AG20443 (cell line): ENCODE data around the gene FUNDC2.
"Not testable (repeated sequence)": the region's sequence is repeated elsewhere in the genome, so short reads cannot be mapped to it uniquely, and the experiment has no call there.

Experiments used
- DNase-seq: peaks from one replicate; pipeline ENCODE4 v3.0.0; 2012; ENCODE audit warnings: low spot score, mixed read lengths

FUNDC2 gene, protein sequence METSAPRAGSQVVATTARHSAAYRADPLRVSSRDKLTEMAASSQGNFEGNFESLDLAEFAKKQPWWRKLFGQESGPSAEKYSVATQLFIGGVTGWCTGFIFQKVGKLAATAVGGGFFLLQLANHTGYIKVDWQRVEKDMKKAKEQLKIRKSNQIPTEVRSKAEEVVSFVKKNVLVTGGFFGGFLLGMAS

DNA sequence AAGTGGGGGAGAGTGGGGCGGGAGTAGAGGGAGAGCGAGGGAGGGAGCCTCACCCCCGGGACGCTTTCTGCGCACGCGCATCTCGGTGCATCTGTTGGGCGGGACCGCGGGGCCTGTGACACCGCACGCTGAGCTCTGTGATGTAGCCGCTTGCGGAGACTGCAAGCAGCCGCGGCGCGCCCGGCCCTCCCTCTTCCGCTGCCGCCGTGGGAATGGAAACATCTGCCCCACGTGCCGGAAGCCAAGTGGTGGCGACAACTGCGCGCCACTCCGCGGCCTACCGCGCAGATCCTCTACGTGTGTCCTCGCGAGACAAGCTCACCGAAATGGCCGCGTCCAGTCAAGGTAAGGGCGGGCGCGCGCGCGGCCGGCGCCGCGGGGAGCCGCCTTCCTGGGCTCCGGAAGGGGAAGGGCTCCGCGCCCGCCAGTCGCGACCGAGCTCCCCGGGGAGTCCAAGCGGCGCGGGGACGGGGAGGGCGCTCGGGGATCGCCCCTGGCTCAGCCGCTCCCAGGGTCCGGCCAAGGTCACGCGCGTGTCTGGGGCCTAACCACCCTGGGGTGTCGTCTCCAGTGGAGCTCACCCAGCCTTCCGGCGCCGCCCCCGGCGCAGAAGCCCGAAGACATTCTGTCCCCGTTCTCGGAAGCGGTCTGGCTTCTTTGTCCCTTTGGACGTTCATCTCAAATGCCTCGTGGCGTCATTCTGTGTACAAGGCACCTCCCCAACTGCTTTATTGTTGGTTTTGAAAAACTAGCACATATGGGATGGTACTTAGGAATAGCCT, at the start of gene FUNDC2:
Gene FUNDC2, plus strand, starts transcription at position 118 of the 782 bp plus-strand sequence. Its CDS starts 95 bp downstream, at position 213.
- DNase-seq, result peak; percentile 92

DNA sequence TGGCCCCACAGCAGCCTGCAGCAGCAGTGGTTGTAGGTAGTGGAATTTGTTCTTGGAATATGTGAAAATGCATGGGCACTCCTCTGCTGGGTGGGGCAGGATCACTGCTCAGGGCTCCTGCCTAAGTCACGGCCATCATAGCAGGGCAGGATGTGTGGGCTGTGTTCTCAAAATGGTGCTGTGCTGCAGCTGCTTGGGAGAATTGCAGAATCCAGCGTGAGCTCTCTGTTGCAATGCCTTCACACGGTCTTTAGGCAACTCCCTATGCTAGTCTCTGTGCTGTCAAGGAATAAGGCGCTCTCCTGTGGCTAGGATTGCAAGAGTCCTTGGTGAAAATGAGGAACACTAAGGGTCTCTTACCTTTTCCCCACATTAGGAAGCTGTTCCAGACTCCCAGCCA, 47.0 kb upstream of the FUNDC2 start:
- no peak for DNase-seq

DNA sequence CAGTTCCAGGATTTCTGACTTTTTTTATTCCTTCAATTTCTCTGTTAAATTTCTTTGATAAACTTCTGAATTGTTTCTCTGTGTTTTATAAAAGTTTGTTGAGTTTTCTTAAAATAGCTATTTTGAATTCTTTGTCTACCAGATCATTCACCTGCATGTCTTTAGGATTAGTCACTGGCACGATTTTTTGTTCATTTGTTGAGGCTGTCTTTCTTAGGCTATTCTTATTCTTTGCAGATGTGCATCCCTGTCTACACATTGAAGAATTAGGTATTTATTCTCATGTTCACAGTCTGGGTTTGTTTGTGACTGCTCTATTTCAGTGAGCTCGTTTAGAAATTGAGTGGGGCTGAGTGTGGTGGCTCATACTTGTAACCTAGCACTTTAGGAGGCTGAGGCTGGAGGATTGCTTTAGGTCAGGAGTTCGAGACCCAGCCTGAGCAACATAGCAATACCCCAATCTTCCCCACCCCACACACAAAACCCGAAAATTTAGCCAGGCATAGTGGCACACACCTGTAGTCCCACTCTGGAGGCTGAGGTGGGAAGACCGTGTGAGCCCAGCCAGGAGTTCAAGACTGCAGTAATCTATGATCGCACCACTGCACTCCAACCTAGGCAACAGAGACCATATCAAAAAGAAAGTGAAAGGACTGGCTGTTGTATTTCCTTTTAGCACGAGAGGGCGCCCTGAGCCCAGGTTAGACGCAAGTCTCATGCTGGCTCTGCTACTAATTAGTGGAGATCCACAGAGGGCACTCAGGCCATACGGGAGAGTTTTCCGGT, 46.1 kb upstream of the FUNDC2 start:
- peak; percentile 62 for DNase-seq

DNA sequence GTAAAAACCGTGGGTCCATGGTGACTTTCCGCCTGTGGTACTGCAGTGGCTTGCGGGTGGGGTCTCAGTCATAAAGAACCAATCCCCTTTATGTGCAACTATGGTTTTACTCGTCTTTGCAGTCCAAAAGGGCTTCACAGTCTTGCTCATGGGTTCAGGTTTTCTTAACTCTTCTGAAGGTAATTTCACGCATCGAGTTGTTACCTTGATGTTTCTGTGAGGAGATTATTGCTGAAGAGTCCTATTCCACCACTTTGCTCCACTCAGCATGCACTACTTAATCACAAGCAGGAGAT, 45.6 kb upstream of the FUNDC2 start:
- DNase-seq, result no peak

DNA sequence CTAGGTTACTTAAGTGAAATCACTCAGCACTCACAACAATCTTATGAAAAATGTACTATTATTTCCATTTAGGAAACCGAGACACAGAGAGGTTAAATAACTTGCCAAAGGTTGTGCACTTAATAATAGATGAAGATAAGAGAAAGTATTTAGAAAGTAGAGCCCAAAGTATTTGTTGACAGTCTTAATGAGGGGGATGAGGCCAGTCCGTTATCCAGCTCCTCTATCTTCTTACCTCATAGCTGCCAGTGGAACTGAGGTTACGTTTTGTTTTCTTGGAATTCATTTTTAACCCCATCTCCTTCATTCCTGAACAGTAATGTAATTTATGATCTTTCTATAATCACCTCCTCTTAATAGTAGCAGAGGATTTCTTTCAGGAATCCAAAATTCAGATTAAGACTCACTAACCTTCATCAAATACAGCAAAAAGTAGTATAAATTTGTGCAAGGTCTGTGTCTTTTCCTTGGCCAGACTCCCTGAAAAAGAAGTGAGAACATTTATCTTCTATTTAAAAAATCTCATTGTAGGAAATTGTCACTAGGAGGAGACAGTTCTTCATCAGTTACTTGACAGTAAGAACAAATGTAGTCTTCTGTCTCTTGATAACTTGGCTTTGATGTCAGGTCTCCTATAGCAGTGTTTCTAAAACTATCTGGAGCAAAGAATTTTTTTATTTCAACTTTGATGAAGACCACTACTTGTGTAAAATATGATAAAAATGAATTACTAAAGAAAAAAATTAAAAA, 39.6 kb upstream of the FUNDC2 start:
- no peak for DNase-seq

DNA sequence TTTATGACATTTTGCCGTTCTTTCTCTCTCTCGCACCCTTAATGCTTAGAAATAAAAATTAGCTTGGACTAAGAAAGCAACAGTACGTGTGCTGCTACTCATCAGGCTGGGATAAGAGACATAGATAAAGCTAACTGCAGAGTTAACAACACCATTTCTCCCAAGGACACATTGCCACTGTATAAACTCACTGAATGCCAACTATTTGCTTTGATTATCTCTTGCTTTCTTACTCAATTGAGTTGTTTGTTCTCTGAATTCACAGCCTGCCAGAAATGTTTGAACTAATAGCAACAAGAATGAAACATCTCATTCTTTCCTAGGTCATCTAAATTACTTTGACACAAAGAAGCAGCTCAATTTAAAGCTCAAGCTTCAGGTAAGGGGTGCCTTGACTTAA, 38.7 kb upstream of the FUNDC2 start:
- no peak for DNase-seq

DNA sequence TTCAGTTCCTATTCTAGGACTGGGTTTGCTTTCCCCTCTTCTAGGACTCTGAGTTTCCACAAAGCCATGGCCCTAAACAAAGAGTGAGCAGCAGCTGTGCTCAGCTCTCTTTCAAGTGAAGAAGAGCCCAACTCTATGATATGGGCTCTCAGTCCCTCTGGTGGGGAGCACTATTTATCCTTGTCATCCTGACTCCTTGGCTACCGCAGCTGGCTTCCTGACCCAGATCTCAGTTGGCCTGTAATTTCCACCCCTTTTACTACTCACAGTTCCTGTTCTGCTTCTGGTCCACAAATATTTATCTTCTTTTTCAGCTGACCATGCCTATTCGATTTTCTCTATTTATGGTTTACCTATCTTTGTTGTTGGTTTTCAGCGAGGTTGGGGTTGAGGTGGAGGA, 37.9 kb upstream of the FUNDC2 start:
- no peak for DNase-seq

DNA sequence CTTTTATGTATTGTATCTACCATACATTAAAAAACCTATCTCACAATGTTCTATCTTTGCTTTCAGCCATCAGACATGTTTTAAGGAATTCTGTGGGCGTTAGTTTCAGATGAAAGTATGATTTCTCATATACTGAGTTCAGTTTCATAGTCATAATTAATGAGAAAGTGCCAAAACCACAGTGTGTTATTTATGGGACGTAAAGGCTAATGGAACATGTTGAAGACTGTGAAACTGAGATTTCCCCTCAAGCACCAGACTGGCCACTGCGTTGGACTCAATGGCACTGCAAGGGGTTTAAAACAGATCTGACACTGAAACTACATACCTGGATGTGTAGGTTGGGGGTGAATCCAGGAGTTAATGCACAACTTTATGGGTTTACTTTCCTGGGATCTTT, 36.1 kb upstream of the FUNDC2 start:
- DNase-seq, result no peak

DNA sequence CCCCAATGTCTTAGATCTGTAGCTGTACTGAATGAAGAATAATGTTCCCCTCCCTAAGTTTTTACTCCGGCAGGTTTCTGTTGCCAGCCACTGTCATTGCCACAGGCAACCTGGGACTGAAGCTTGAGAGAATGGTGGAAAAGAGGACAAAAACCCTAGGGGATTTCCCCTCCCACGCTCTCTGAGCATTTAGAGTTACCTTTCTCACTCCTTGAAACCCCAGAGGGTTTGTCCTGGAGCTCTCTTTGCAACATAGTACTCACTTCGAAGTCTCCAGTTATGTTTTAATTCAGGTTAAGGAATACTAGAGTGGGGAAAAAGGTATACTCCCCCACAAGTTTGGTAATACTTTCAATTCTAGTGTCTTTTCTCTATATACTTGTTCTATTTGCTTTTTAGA, 35.6 kb upstream of the FUNDC2 start:
- DNase-seq, result no peak

DNA sequence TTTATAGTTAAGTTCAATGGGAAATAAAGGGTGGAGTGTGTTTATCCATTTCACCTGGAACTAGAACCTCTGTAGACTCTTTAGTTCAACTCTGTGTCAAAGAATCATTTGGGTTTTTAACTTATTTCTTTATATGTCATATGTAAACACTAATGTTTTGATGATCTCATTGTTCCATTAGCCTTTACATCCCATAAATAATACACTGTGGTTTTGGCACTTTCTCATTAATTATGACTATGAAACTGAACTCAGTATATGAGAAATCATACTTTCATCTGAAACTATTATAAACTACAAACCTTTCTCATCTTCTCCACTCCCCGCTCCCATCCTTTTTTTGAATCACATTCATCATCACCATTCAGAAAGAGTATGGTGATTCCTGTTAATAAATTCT, 35.2 kb upstream of the FUNDC2 start:
- DNase-seq, result no peak

DNA sequence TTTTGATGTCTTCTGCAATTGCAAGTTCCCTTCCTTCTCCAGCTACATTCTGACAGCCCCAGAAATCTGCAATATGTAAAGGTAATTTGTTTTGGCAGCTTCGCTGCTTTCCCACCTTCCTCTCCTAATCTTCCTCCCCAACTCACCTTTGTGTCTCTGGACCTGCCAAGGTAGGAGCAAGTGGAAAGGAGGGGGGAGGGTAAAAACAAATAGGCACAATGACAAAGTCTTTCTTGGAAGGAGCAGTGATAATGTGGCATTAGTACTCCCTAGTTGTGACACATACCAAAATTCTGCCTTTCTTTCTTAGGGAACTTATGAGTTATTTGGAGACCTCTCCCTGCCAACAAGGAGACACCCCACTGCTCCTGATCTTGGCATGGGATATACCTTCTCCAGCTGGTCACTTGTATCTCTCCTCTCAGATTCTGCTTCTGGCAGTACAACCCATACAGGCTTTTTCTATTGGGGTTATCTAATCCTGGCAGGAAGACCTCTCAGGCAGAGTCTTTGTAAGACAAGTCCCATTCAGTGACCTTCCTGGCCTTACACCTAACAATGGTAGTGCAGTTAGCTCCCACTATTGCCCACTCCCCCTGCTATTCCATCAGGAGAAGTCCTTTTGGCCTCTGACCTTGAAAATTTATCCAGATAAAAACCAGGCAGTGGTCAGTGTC, 28.3 kb upstream of the FUNDC2 start:
- no peak for DNase-seq

DNA sequence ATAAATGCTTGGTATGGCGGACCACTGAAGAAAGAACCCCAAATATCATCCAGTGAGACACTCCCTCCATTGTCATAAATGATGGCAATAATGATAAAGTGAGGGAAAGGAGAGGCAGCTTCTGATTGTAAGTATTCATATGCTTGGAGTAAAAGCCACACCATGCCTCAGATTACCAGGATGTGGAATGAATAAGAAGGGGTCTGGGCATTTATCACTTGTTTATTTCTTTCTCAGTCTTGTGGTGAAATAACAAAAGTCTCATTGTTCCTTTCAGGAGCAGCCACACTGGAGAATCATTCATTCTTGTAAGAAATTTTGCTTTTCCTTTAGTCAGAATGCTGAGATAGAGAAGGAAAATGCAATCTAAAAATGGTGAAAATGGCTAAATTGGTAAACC, 25.8 kb upstream of the FUNDC2 start:
- no peak for DNase-seq

DNA sequence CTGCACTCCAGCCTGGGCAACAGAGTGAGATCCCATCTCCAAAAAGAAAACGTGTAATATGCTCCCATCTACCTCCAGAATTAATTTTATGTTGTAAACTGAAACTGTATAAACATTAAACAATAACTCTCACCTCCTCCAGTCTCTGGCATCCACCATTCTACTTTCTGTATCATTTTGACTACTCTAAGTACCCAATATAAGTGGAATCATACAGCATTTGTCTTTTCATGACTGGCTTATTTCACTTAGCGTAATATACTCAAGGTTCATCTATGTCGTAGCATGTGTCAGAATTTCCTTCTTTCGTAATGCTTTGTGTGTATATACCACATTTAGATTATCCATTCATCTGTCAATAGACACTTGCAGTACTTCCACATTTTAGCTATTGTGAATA, 24.8 kb upstream of the FUNDC2 start:
- no peak for DNase-seq

DNA sequence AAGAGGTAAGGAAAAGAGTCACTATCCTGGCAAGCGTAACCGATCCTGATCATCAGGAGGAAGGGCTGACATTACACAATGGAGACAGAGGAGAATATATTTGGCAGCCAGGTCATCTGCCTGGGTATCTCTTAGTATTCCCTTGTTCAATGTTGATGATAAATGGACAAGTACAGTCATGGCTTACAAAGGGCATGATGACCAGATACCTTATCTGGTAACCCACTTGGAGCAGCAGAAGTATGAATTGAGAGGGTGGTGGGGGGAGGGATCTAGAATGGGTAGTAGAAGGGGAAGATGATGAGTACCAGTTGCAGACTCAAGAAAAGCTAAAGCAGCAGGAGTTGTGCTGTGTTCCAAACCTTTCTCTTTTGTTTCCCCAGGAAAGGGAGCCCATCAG, 21.5 kb upstream of the FUNDC2 start:
- no peak for DNase-seq

DNA sequence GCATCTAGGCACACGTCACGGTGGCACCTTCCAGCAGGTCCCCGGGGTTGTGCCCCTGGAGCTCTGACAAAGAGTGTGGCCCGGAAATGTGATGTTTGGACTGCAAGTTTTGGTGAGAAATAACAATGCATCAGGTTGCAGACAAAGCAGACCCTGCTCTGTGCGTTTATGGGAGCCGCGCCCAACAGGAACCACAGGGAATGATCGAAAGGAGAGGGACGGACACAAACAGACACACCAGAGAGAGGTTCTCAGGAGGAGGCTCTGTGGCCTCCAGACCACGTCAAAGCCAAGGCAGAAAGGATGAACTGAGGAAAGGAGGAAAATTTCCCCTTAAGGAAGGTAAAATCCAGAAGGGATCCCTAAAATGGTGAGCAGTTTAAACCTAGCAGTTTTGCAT, 20.3 kb upstream of the FUNDC2 start:
- not testable (repeated sequence) for DNase-seq

DNA sequence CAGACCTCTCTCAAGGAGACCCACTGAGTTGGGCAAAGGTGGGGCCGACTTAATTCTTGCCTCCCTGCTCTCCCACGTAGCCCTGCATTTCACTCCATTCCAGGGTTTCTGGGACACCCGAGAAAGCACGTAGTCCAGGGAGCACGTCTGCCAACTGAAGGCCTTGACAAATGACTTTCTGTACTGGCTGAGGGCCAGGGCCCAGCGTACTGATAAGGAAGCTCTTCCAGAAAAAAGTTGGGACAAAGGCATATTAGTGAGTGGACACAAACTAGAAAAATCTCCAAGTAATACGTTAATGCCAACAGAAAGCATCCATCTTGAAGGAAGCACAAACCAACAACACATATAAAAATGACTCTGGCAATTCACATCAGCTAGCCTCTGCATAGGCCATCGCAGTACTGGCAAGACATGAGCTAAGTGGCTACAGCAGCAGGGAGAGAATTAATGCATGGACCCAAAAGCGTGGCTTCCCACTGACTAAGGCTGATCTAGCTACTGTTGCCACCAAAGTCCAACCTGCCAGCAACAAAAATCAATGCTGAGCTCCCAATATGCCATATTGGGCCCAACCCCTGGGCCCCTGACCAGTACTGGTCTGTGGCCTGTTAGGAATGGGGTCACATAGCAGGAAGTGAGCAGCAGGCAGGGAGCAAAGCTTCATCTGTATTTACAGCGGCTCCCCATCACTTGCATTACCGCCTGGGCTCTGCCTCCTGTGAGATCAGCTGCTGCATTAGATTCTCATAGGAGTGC, 19.6 kb upstream of the FUNDC2 start:
- DNase-seq, result not testable (repeated sequence)

DNA sequence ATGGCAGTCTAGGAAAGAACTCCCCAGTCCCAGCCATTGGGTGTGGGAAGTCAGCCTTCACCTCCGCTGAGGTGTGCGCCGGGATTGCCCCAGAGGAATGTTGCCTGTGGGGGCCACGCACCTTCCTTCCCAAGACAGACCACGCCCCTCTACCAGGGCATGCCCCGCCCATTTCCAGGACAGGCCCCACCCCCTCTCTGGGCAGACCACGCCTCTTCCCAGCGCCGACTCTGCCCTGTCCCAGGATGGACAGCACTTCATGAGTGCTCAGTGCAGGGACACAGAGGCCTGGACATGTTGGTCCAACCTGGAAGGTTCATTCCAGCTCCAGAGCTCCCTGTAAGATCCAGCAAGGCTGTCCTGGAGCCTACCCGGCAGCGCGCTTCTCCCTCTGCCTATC, 18.1 kb upstream of the FUNDC2 start:
- not testable (repeated sequence) for DNase-seq

DNA sequence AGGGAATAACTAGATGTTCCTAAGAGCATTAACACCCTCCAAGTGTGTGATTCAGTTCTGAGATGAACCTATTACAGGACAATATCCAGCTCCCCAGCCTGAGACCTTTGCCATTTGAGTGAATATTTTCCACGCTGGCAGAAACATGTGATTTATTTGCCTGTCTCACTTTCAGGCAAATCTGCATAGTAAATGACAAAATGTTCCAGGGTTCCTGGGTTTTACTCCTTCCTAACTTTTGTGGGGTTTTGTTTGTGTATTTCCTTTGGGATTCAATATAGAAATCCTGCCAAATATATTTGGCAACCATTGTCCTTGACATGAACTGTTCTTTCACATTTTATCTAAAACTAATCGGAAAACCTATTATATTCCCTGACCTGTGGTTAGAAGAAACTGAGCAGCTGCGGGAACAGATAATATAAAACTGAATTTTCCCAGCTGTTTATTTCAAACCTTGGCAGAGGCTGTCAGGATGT, 16.6 kb upstream of the FUNDC2 start:
- no peak for DNase-seq

DNA sequence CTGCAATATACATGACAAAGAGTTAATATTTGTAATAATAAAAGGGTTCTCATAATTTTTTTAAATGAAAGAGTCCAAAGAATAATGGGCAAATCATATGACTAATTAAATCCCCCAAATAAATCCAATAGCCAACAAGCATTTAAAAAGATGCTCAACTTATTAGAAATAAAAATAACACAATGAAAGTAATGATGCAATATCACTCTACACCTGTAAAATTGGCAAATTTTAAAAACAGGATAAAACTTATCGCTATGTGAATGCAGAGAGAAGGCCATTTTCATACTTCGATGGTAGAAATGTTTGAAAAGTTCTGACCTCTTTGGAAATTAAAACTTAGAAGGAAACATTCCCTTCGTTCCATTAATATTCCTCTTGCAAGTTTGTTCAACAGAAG, 6.1 kb upstream of the FUNDC2 start:
- DNase-seq, result no peak

DNA sequence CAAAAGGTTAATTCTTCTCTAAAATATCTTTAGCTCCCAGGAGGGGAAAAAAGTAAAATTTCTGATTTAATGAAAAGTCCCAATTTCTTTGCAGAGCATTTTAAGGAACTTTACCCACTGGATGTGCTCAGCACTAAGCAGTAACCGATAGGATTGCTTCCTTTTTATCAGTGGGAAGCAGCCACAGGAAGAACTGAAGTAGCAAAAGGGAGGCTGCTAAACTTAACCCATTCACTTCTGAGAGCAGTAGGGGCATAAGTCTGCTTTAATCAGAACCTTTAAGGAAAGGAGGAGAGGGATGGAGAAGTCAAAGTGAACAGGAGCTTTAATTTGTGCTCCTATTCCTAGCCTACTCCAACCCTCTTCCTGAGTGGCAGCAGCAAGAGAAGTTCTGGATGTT, 4.1 kb upstream of the FUNDC2 start, which contains the start of gene F8:
Gene F8, minus strand, starts transcription at position 139 of the 400 bp plus-strand sequence. CDS start 171 bp downstream, outside the sequence.
- no peak for DNase-seq
